Hypothalamus (tissue), 51 donors: ENCODE results near the gene STPG4.
"Not testable (repeated sequence)": the region's sequence is repeated elsewhere in the genome, so short reads cannot be mapped to it uniquely, and the experiment has no call there.

Source experiments
- DNase-seq, 51 donors: peaks; one replicate each; lab custom pipeline; 2025; lab: John Stamatoyannopoulos, UW

Gene STPG4

GRCh38 chr2:47129191-47129706 lies 25.9 kb downstream of the STPG4 start:
- no peak for DNase-seq

DNA sequence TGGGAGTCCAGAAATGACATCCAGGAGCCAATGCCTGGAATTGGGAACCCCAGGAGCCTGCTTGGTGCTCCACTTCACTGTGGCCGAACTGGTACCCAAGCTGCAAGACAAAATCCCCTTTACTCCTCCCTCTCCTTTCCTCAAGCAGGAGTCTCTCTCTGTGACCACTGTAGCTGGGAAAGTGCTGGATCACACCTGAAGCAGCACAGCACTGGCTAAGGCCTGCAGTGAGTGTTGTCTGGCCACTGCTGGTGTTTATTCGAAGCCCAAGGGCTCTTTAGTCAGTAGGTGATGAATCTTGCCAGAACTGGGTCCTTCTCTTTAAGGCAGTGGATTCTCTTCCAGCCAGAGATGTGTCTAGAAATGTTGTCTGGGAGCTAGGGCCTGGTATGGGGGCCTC lies 26.4 kb downstream of the STPG4 start:
- no peak for DNase-seq

DNA sequence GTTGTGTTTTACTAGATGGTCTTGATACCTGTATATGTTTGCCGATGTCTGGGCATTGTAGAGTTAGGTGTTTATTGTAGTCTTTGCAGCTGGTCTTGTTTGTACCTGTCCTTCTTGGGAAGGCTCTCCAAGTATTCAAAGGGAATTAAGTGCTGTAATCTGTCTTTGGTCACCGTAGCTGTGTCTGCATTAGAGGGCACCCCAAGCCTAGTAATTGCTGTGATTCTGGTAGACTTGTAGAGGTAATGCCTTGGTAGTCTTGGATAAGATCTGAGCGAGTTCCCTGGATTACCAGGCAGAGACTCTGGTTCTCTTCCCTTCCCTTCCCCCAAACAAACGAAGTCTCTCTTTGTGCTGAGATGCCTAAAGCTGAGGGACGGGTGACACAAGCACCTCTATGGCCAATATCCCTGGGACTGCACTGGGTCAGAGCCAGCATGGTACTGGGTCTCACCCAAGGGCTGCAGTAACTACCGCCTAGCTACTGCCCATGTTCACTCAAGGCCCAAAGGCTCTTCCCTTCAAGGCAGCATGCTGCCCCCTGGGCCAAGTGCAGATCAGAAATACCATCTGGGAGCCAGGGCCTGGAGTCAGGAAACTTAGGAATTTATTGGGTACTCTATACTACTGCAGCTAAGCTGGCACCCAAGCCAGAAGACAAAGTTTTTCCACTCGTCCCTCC lies 27.1 kb downstream of the STPG4 start:
- no peak for DNase-seq

- no peak for DNase-seq
These were observed 28.3 kb downstream of the STPG4 start for GRCh38 chr2:47126783-47127182.

DNA sequence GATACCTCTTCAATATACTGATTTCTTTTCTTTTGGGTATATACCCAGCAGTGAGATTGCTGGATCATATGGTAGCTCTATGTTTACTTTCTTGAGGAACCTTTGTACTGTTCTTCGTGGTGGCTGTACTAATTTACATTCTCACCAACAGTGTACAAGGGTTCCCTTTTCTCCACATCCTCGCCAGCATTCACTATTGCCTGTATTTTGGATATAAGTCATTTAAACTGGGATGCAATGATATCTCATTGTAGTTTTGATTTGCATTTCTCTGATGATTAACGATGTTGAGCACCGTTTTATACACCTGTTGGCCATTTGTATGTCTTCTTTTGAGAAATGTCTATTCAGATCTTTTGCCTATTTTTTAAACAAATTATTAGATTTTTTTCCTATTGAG lies 30.4 kb downstream of the STPG4 start:
- DNase-seq = not testable (repeated sequence)

DNA sequence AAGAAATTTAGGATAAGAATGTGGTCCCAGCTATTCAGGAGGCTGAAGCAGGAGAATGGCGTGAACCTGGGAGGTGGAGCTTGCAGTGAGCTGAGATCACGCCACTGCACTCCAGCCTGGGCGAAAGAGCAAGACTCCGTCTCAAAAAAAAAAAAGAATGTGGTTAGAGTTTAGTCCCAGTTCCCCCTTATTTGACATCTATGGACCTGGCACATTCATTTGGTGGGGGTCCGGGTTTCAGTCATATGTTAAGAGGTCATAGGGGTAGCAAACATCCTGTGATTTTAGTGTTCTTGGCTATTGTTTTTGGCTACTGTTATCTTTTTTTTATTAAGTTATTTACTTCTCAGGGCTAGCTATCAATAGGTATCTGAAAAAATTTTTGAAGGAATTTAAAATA lies 34.7 kb downstream of the STPG4 start:
- DNase-seq = not testable (repeated sequence)

DNA sequence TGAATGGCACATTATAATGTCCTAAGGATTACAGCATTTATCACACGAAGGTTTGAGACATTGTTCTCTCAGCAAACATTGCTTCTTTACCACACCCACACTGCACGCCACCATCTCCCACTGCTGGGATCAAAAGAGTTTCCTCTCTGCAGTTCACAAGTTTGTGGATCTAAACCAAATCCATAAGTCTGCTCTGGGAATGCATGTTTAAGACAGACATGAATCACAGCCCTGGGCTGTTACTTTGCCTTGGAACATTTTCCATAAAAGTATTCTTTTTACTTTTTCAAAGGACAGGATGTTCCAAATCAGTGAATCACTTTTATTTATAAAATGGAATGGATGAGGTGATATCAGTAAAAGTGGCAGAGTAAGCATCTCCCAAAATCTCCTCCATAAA lies 36.1 kb downstream of the STPG4 start:
- no peak for DNase-seq

GRCh38 chr2:47118581-47118980 lies 36.5 kb downstream of the STPG4 start:
- DNase-seq = no peak

DNA sequence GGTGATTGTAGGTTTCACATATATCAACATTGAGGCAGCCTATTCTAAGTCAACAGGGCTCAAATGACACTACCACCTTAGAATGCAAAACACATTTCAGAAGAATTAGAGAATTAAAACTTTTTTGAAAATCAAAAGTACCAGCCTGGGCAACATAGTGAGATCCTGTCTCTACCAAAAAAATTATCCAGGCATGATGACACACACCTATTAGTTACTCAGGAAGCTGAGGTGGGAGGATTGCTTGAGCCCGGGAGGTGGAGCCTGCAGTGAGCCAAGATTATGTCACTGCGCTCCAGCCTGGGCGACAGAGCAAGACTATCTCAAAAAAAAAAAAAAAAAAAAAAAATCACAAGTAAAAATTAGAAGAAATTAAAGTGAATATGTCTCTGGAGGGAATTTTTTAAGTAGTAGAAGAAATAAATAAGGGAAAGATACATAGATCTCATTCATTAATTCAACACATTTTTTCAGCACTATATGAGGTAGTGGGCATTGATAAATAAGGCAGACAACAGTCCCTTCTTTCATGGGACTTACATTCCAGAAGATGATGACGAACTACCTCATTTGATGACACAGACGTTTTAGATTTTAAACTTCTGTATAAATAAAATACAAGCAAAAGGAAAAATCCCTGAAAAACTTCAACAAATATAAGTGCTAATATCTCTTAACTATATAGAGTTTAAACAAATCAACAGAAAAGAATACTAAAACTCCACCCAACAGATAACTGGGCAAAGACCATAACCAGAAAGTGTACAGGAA lies 42.3 kb downstream of the STPG4 start:
- no peak for DNase-seq

- DNase-seq = no peak
These were observed 45.4 kb downstream of the STPG4 start for GRCh38 chr2:47109680-47110079.

GRCh38 chr2:47109007-47109375 lies 46.1 kb downstream of the STPG4 start:
- no peak for DNase-seq

GRCh38 chr2:47108267-47109006 lies 46.7 kb downstream of the STPG4 start:
- DNase-seq = not testable (repeated sequence)

GRCh38 chr2:47107201-47107600 lies 47.9 kb downstream of the STPG4 start:
- DNase-seq = not testable (repeated sequence)

DNA sequence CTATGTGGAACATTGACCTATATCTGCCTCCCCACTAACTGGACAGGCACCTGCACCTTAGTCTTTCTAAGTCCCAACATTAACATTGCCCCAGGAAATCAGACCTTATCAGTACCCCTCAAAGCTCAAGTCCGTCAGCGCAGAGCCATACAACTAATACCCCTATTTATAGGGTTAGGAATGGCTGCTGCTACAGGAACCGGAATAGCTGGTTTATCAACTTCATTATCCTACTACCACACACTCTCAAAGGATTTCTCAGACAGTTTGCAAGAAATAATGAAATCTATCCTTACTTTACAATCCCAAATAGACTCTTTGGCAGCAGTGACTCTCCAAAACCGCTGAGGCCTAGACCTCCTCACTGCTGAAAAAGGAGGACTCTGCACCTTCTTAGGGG lies 48.9 kb downstream of the STPG4 start:
- DNase-seq = not testable (repeated sequence)

DNA sequence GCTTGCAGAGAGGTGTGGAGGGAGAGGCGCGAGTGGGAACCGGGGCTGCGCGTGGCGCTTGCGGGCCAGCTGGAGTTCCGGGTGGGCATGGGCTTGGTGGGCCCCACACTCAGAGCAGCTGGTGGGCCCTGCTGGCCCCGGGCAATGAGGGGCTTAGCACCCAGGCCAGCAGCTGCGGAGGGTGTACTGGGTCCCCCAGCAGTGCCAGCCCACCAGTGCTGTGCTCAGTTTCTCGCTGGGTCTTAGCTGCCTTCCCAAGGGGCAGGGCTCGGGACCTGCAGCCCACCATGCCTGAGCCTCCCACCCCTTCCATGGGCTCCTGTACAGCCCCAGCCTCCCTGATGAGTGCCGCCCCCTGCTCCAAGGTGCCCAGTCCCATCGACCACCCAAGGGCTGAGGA lies 55.4 kb downstream of the STPG4 start:
- not testable (repeated sequence) for DNase-seq

- no peak for DNase-seq
These were observed 56.2 kb downstream of the STPG4 start for GRCh38 chr2:47098953-47099352.

DNA sequence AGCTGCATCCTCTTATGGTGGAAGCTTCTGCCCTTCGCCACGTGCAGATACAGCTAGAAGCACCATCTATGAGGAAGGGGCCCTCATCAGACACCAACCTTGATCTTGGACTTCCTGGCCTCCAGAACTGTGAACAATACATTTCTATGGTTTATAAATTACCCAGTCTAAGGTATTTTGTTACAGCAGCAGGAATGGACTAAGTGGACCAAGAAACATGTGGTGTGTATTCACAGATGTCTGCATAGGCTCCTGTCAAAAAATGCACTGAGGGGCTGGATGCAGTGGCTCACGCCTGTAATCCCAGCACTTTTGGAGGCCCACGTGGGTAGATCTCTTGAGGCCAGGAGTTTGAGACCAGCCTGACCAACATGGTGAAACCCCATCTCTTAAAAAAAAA lies 57.5 kb downstream of the STPG4 start:
- no peak for DNase-seq

- no peak for DNase-seq
These were observed 58.7 kb downstream of the STPG4 start for GRCh38 chr2:47096451-47096850.

DNA sequence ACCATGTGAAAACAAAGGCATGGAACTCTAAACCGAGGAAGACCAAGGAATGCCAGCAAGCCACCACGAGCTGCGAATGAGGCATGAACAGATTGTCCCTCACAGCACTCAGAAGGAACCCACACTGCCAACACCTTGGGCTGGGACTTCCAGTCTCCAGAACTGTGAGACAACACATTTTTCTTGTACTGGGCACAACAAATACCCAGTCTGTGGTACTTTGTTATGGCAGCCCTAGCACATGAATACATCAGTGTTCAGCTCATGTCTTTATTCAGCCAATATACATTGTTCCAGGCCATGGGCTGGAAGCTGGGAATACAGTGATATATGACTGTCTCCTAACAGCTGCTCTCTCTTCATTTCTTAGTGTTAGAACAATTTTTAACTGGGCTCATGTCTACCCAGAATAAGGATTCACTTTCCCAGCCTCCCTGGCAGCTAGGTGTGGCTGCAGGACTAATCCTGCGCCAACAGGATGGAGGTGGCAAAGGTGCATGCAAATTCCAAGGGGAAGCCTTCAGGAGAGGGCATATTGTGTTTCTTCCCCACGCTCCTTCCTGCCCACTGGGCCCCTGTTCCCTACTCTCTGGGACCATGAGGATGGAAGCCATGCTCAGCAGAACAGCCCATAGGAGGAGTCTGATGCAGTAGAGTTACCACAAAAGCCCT lies 59.6 kb downstream of the STPG4 start:
- peak in 1 of 51 donors; percentile 36 for DNase-seq

DNA sequence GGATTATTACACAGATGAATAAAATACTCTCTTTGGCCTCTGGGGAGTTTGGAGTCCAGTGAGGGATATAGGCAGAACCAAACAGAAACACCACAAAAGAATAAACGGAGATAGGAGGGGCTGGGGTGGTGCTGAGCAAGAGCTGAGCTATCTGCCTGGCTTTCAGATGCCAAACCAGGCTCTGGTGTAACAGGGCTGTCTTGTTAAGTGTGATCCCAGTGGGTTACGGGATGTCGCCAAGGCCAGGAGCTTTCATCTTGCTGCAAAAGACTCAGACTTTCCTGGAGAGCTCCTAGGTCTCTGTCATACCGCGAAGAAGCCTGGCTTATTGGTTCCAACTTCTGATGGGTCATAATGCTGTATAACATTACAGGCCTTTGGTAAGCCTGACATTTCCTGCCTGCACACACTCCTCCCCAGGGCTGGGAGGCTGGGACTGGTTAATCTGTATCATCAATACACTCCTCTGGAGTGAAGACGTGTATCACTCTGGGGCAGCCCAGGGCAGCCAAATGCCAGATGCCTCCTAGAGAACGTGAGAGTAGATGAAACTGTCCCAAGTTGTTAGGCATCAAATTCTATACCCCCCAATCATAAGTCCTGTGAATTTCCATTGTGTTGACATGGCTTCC lies 60.5 kb downstream of the STPG4 start:
- no peak for DNase-seq
